ENCODE results near the gene TEX51.

TEX51 gene

GRCh38 chr2:126916744-126917143, 18.1 kb downstream of the TEX51 start:
- no peak for DNase-seq

- DNase-seq: no peak
Observed at GRCh38 chr2:126921066-126921465, 22.4 kb downstream of the TEX51 start.

GRCh38 chr2:126930970-126931590, 32.4 kb downstream of the TEX51 start:
- no peak for DNase-seq

- no peak for DNase-seq
Observed at GRCh38 chr2:126932529-126932928, 33.8 kb downstream of the TEX51 start.

- DNase-seq: no peak
Observed at GRCh38 chr2:126932966-126933710, 34.4 kb downstream of the TEX51 start.

GRCh38 chr2:126933711-126934091, 35.0 kb downstream of the TEX51 start:
- DNase-seq: no peak

GRCh38 chr2:126934809-126935208, 36.1 kb downstream of the TEX51 start:
- DNase-seq: no peak

GRCh38 chr2:126935774-126936173, 37.1 kb downstream of the TEX51 start:
- no peak for DNase-seq

- DNase-seq: no peak
Observed at GRCh38 chr2:126936219-126936723, 37.6 kb downstream of the TEX51 start.

GRCh38 chr2:126940331-126940730, 41.6 kb downstream of the TEX51 start:
- DNase-seq: no peak

GRCh38 chr2:126942427-126943203, 43.9 kb downstream of the TEX51 start:
- no peak for DNase-seq

GRCh38 chr2:126943612-126944348, 45.1 kb downstream of the TEX51 start:
- DNase-seq: no peak

GRCh38 chr2:126945118-126945517, 46.4 kb downstream of the TEX51 start:
- no peak for DNase-seq

- no peak for DNase-seq
Observed at GRCh38 chr2:126946318-126947102, 47.8 kb downstream of the TEX51 start.

GRCh38 chr2:126947103-126947429, 48.4 kb downstream of the TEX51 start:
- DNase-seq: no peak

GRCh38 chr2:126949775-126950174, 51.1 kb downstream of the TEX51 start:
- DNase-seq: peak; percentile 80

- peak; percentile 19 for DNase-seq
Observed at GRCh38 chr2:126950504-126950903, 51.8 kb downstream of the TEX51 start.
